Mesenchymal stem cell (in vitro differentiated cells and primary cell): ENCODE measurements around the gene ZCCHC9.
"Not testable (repeated sequence)": the region's sequence is repeated elsewhere in the genome, so short reads cannot be mapped to it uniquely, and the experiment has no call there.

ENCODE experiments used
- DNase-seq: peaks from one replicate; pipeline ENCODE4 v3.0.0-alpha.2; 2013
- H2AFZ ChIP-seq: one replicate; pipeline ENCODE4 v1.6.1; 2013; ENCODE audit warnings: low read depth, mild to moderate bottlenecking, control low read depth, inconsistent platforms, low read length, moderate library complexity
- H2AK5ac ChIP-seq: 2 replicates; pipeline ENCODE4 v1.6.1; 2013; ENCODE audit warnings: low read length, moderate library complexity, mild to moderate bottlenecking, inconsistent platforms; ENCODE audit not compliant: severe bottlenecking
- H2BK120ac ChIP-seq: one replicate; pipeline ENCODE4 v1.6.1; 2013; ENCODE audit warnings: low read depth, mild to moderate bottlenecking, inconsistent platforms, low read length, moderate library complexity
- H2BK12ac ChIP-seq, 2 experiments: one replicate each; pipeline ENCODE4 v1.6.1; 2013; ENCODE audit warnings: inconsistent platforms in 2 of 2, low read length in 2 of 2, mild to moderate bottlenecking in 2 of 2, moderate library complexity in 2 of 2, control low read depth in 1 of 2
- H2BK15ac ChIP-seq: one replicate; pipeline ENCODE4 v1.6.1; 2013; ENCODE audit warnings: mild to moderate bottlenecking, low read depth, inconsistent platforms; ENCODE audit not compliant: poor library complexity, severe bottlenecking
- H2BK5ac ChIP-seq: 2 replicates; pipeline ENCODE4 v1.6.1; 2013; ENCODE audit warnings: low read depth, mild to moderate bottlenecking, low read length, control low read depth, inconsistent platforms; ENCODE audit not compliant: poor library complexity, severe bottlenecking
- H3K14ac ChIP-seq, 2 experiments: one replicate each; pipeline ENCODE4 v1.6.1; 2013; ENCODE audit warnings: inconsistent platforms in 2 of 2, low read length in 2 of 2, control low read depth in 1 of 2, mild to moderate bottlenecking in 1 of 2, moderate library complexity in 1 of 2
- H3K18ac ChIP-seq, 2 experiments: one replicate each; pipeline ENCODE4 v1.6.1; 2013; ENCODE audit warnings: inconsistent platforms in 2 of 2, low read length in 2 of 2, control low read depth in 1 of 2, low read depth in 1 of 2, mild to moderate bottlenecking in 1 of 2
- H3K23ac ChIP-seq, 2 experiments: one replicate each; pipeline ENCODE4 v1.6.1; 2013; ENCODE audit warnings: inconsistent platforms in 2 of 2, low read length in 2 of 2, mild to moderate bottlenecking in 2 of 2, moderate library complexity in 2 of 2, control low read depth in 1 of 2
- H3K27ac ChIP-seq: 2 replicates; pipeline ENCODE4 v1.5.1; 2013; ENCODE audit warnings: mild to moderate bottlenecking, moderate library complexity, low read length, control low read depth, inconsistent platforms; ENCODE audit not compliant: poor library complexity, severe bottlenecking
- H3K27me3 ChIP-seq, 2 experiments: 2 replicates each; pipeline versions ENCODE4 v1.6.1 to v1.7.0; 2013; ENCODE audit warnings: low read length in 2 of 2, mild to moderate bottlenecking in 2 of 2, moderate library complexity in 2 of 2, control low read depth in 1 of 2, inconsistent platforms in 1 of 2; ENCODE audit not compliant: control insufficient read depth in 1 of 2, insufficient read depth in 1 of 2
- H3K36me3 ChIP-seq, 2 experiments: 2 replicates each; pipeline versions ENCODE4 v1.6.1 to v1.7.0; 2013; ENCODE audit warnings: low read length in 2 of 2, control low read depth in 1 of 2, inconsistent platforms in 1 of 2, low read depth in 1 of 2, mild to moderate bottlenecking in 1 of 2; ENCODE audit not compliant: insufficient read depth in 2 of 2, control insufficient read depth in 1 of 2
- H3K4ac ChIP-seq, 2 experiments: one replicate each; pipeline ENCODE4 v1.6.1; 2013; ENCODE audit warnings: inconsistent platforms in 2 of 2, low read length in 2 of 2, mild to moderate bottlenecking in 2 of 2, moderate library complexity in 2 of 2, control low read depth in 1 of 2, low read depth in 1 of 2
- H3K4me1 ChIP-seq: 2 replicates; pipeline ENCODE4 v1.6.1; 2013; ENCODE audit warnings: low read depth, low read length, control low read depth; ENCODE audit not compliant: control insufficient read depth, insufficient read depth
- H3K4me2 ChIP-seq: 2 replicates; pipeline ENCODE4 v1.6.1; 2013; ENCODE audit warnings: low read length, mild to moderate bottlenecking, inconsistent platforms; ENCODE audit not compliant: poor library complexity, severe bottlenecking
- H3K4me3 ChIP-seq, 2 experiments: 2 replicates each; pipeline versions ENCODE4 v1.5.1 to v1.7.0; 2013; ENCODE audit warnings: low read length in 2 of 2, mild to moderate bottlenecking in 2 of 2, control low read depth in 1 of 2, low read depth in 1 of 2; ENCODE audit not compliant: insufficient read depth in 1 of 2
- H3K79me1 ChIP-seq: replicated peaks from 2 replicates; pipeline ENCODE4 v1.6.1; 2013; ENCODE audit warnings: mild to moderate bottlenecking, control low read depth, low read length, inconsistent platforms; ENCODE audit not compliant: poor library complexity, severe bottlenecking
- H3K9ac ChIP-seq: 2 replicates; pipeline ENCODE4 v1.7.0; 2013; ENCODE audit warnings: mild to moderate bottlenecking, low read length, moderate library complexity
- H3K9me3 ChIP-seq: 2 replicates; pipeline ENCODE4 v1.7.0; 2013; ENCODE audit warnings: mild to moderate bottlenecking, low read length; ENCODE audit not compliant: control insufficient read depth
- H4K8ac ChIP-seq: one replicate; pipeline ENCODE4 v1.6.1; 2013; ENCODE audit warnings: inconsistent platforms, mild to moderate bottlenecking, low read length, moderate library complexity
- H4K91ac ChIP-seq: one replicate; pipeline ENCODE4 v1.6.1; 2013; ENCODE audit warnings: mild to moderate bottlenecking, low read length, inconsistent platforms
- WGBS: methylation state at CpG from one replicate; pipeline ENCODE4 v1.1.7; 2013; ENCODE audit warnings: mixed read lengths; 5-methylcytosine and 5-hydroxymethylcytosine counted together

ZCCHC9 gene

GRCh38 chr5:81294021-81294420, 7.4 kb upstream of the ZCCHC9 start:
- H4K8ac ChIP-seq, H3K18ac ChIP-seq, H2BK15ac ChIP-seq, H2AFZ ChIP-seq, H2AK5ac ChIP-seq, H3K23ac ChIP-seq, H2BK12ac ChIP-seq, H3K36me3 ChIP-seq, DNase-seq, H3K14ac ChIP-seq, H3K4ac ChIP-seq, H3K4me1 ChIP-seq, H3K9me3 ChIP-seq, H3K27me3 ChIP-seq, H2BK120ac ChIP-seq, H3K9ac ChIP-seq, H4K91ac ChIP-seq, H2BK5ac ChIP-seq, H3K27ac ChIP-seq, H3K4me2 ChIP-seq, H3K4me3 ChIP-seq: not testable (repeated sequence)
- H3K79me1 ChIP-seq = peaks cover 23% of the 10 kb centered on the region
- over 99% methylated on average over 5 of the region's 5 CpGs for WGBS

DNA sequence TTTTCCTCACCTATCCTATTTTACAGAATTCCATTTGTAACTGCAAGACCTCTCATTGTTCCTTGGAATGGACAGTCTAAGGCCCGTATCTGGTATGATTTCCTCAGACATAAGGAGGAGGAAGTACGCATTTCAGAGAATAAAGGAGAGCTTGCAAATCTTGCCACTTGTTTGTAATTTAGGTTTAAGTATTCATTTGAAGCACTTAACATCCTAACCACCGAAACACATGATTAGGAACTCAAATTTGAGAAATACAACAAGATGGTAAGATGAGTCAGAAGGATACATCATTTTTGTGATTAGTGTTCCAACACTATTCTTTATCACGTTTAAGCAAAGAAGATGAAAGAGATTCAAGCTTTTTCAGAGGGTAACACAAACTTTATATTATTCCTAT, 3.9 kb upstream of the ZCCHC9 start:
- H3K27ac ChIP-seq = no peak overlapping the region
- peaks cover 6% of the 10 kb centered on the region for H3K4me1 ChIP-seq
- no peak overlapping the region for H4K8ac ChIP-seq
- 100% methylated on average over 1 of the region's 4 CpGs for WGBS
- no peak overlapping the region for H3K14ac ChIP-seq
- no peak overlapping the region for H4K91ac ChIP-seq
- no peak overlapping the region for H3K4me3 ChIP-seq
- no peak overlapping the region for H3K23ac ChIP-seq
- no peak overlapping the region for H2BK5ac ChIP-seq
- no peak for DNase-seq
- H3K9ac ChIP-seq = peak overlapping the region; percentile 98
- no peak overlapping the region for H2AFZ ChIP-seq
- no peak overlapping the region for H2BK120ac ChIP-seq
- no peak overlapping the region for H2BK12ac ChIP-seq
- H3K27me3 ChIP-seq = no peaks in the 10 kb centered on the region
- peaks cover 7% of the 10 kb centered on the region for H3K9me3 ChIP-seq
- no peak overlapping the region for H2BK15ac ChIP-seq
- H3K18ac ChIP-seq = no peak overlapping the region
- peaks cover 0 to 3% of the 10 kb centered on the region in 2 experiments for H3K36me3 ChIP-seq
- no peak overlapping the region for H2AK5ac ChIP-seq
- H3K4ac ChIP-seq = no peak overlapping the region
- no peak overlapping the region for H3K4me2 ChIP-seq
- H3K79me1 ChIP-seq = peaks cover 25% of the 10 kb centered on the region

DNA sequence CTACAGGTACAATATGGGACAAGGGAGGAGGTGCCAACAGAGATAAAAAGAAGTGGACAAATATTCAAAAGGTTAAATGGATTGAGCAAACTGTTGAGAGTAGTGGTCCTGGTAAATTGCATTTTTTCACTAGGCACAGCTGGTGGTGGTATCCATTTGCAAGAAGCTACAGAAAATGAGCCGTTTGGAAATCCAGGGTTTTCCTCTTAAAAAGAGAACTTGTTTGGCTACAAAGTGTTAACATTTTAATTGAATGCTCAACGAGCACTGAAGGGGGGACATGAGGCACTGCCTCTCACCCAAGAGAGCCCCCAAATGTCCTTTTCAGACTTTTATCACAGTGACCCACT, 491 bp upstream of the ZCCHC9 start:
- Histone ChIP-seq H3K9me3 (no peaks in the 10 kb centered on the region), H3K4me3 (peak overlapping the region; percentile 91 to 97), H3K23ac (no peak overlapping the region), H2AK5ac (no peak overlapping the region), H3K4me1 (peaks cover 9% of the 10 kb centered on the region), H2BK15ac (no peak overlapping the region), H2BK5ac (no peak overlapping the region), H2BK12ac (no peak overlapping the region), H2AFZ (peak overlapping the region; percentile 80), H3K4ac (no peak overlapping the region), H3K79me1 (peaks cover 25% of the 10 kb centered on the region), H3K18ac (peak overlapping the region in 1 of 2 experiments; percentile 59), H3K4me2 (peak overlapping the region; percentile 58), H3K36me3 (peaks cover 5 to 14% of the 10 kb centered on the region in 2 experiments), H4K8ac (no peak overlapping the region), H3K14ac (no peak overlapping the region), H4K91ac (no peak overlapping the region), H3K27ac (peak overlapping the region; percentile 71), H3K9ac (peak overlapping the region; percentile 98), H3K27me3 (no peaks in the 10 kb centered on the region), H2BK120ac (no peak overlapping the region)
- DNase-seq = no peak
- WGBS = 0% methylated on average over 2 of the region's 2 CpGs

GRCh38 chr5:81302596-81302995, 1.2 kb downstream of the ZCCHC9 start:
- Histone ChIP-seq H3K27me3 (no peaks in the 10 kb centered on the region), H3K9me3 (no peaks in the 10 kb centered on the region), H2AFZ (no peak overlapping the region), H4K91ac (no peak overlapping the region), H2AK5ac (no peak overlapping the region), H2BK120ac (no peak overlapping the region), H3K18ac (no peak overlapping the region), H4K8ac (no peak overlapping the region), H3K79me1 (peaks cover 25% of the 10 kb centered on the region), H2BK5ac (no peak overlapping the region), H3K4me3 (peak overlapping the region in 1 of 2 experiments; percentile 91), H3K14ac (no peak overlapping the region), H3K4ac (no peak overlapping the region), H2BK12ac (no peak overlapping the region), H3K23ac (no peak overlapping the region), H2BK15ac (no peak overlapping the region), H3K4me2 (peak overlapping the region; percentile 35), H3K27ac (no peak overlapping the region), H3K36me3 (peaks cover 5 to 19% of the 10 kb centered on the region in 2 experiments), H3K4me1 (peaks cover 9% of the 10 kb centered on the region), H3K9ac (peak overlapping the region; percentile 98)
- WGBS = 94% methylated on average over 2 of the region's 5 CpGs
- peak; percentile 33 for DNase-seq
